Thyroid gland (tissue), 4 donors: ENCODE data around the gene UBTF. TPM values are rescaled to one million over a fixed set of nuclear protein-coding genes. Genes with fewer than 3 reads are reported as not detected.

ENCODE experiments used
- DNase-seq, 2 donors: peaks; one replicate each; pipeline ENCODE4 v3.0.0-alpha.2; 2019
- H3K27ac ChIP-seq, 3 donors: fragments of 200-600 bp; sonication (generic); 1 replicate in 2 of 3; 2 replicates in 1 of 3; pipeline ENCODE4 v1.5.1; 2016 to 2019; ENCODE audit warnings: mild to moderate bottlenecking in 1 of 3, moderate library complexity in 1 of 3
- H3K27me3 ChIP-seq: fragments of 200-600 bp; sonication (generic); one replicate; pipeline ENCODE4 v1.5.1; 2019
- H3K36me3 ChIP-seq, 2 donors: fragments of 200-600 bp; sonication (generic); one replicate each; pipeline ENCODE4 v1.5.1; 2016 to 2019
- H3K4me1 ChIP-seq, 2 donors: fragments of 200-600 bp; sonication (generic); one replicate each; pipeline ENCODE4 v1.5.1; 2017 to 2019
- H3K4me3 ChIP-seq, 3 donors: fragments of 200-600 bp; sonication (generic); replicated peaks in 1 of 3; 1 replicate in 2 of 3; 2 replicates in 1 of 3; pipeline ENCODE4 v1.5.1; 2016; ENCODE audit warnings: mild to moderate bottlenecking in 1 of 3
- H3K9me3 ChIP-seq: fragments of 200-600 bp; sonication (generic); one replicate; pipeline ENCODE4 v1.5.1; 2017
- POLR2A ChIP-seq, 2 donors: fragments of 450-650 bp; IDR thresholded peaks; one replicate each; pipeline ENCODE4 v1.6.1; 2017; ENCODE audit warnings: antibody characterized with exemption in 2 of 2, mild to moderate bottlenecking in 2 of 2, moderate library complexity in 1 of 2
- WGBS, 2 donors: methylation state at CpG; one replicate each; pipeline ENCODE4 v1.1.5; 2017; 5-methylcytosine and 5-hydroxymethylcytosine counted together
- intact Hi-C: fragments of 100-400 bp; cut with DNase I; formaldehyde crosslinking; loops from one replicate; pipeline ENCODE4 v1.15.1; 2023
- total RNA-seq, 4 donors: library from RNA; depleted of rRNA; stranded (reverse); fragments of >200 nt; gene quantifications; one replicate each; pipeline ENCODE4 v1.2.3, GENCODE V29; 2016
- TF ChIP-seq, protein P1 (sequence below), 6 experiments: fragments of 200-600 bp in 3 of 6; fragments of 450-650 bp in 3 of 6; sonication (generic) in 3 of 6; IDR thresholded peaks; one replicate each; pipeline ENCODE4 v1.5.1; 2016 to 2019; ENCODE audit warnings: antibody characterized with exemption in 6 of 6, mild to moderate bottlenecking in 2 of 6, inconsistent platforms in 1 of 6, moderate library complexity in 1 of 6

UBTF gene
- total RNA-seq, 4 donors from 2014 or later, result 63.6 to 97.4 (median 89.5) TPM

DNA sequence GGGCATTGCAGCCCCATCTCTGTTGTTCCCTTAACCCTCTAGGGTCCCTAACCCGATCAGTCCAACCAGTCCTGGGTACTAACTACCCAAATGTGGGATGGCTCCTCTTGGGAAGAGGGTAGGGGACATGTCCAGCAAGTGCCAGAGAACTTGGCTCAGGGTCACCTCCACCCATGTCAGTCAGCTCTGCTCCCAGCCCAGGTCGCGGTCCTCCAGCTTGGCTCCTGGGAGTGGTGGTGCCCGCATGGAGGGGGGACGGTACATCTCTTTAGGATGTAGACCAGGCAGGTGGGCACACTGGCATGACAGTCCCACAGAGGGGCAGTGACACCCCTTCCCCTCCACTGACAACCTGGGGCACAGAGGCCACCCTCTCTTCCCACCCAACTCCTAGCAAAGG is 26.7 kb downstream of the UBTF start:
- intact Hi-C loops, result no loop called here
- peaks cover 29 to 38% of the 10 kb centered on the region in 2 donors for H3K36me3 ChIP-seq
- TF ChIP-seq POLR2A (IDR thresholded peaks at IDR 0.05), result no peak
- TF ChIP-seq, protein P1, sequence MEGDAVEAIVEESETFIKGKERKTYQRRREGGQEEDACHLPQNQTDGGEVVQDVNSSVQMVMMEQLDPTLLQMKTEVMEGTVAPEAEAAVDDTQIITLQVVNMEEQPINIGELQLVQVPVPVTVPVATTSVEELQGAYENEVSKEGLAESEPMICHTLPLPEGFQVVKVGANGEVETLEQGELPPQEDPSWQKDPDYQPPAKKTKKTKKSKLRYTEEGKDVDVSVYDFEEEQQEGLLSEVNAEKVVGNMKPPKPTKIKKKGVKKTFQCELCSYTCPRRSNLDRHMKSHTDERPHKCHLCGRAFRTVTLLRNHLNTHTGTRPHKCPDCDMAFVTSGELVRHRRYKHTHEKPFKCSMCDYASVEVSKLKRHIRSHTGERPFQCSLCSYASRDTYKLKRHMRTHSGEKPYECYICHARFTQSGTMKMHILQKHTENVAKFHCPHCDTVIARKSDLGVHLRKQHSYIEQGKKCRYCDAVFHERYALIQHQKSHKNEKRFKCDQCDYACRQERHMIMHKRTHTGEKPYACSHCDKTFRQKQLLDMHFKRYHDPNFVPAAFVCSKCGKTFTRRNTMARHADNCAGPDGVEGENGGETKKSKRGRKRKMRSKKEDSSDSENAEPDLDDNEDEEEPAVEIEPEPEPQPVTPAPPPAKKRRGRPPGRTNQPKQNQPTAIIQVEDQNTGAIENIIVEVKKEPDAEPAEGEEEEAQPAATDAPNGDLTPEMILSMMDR (IDR thresholded peaks at IDR 0.05), result no peak
- DNase-seq, result no peak
- no peaks in the 10 kb centered on the region for H3K27me3 ChIP-seq
- H3K9me3 ChIP-seq, result no peaks in the 10 kb centered on the region
- no peak overlapping the region for H3K27ac ChIP-seq
- H3K4me3 ChIP-seq, result no peak overlapping the region
- WGBS, 2 donors, result 83 to 90% methylated on average over 2 to 5 of the region's 5 CpGs
- H3K4me1 ChIP-seq, result peaks cover 11 to 23% of the 10 kb centered on the region in 2 donors

DNA sequence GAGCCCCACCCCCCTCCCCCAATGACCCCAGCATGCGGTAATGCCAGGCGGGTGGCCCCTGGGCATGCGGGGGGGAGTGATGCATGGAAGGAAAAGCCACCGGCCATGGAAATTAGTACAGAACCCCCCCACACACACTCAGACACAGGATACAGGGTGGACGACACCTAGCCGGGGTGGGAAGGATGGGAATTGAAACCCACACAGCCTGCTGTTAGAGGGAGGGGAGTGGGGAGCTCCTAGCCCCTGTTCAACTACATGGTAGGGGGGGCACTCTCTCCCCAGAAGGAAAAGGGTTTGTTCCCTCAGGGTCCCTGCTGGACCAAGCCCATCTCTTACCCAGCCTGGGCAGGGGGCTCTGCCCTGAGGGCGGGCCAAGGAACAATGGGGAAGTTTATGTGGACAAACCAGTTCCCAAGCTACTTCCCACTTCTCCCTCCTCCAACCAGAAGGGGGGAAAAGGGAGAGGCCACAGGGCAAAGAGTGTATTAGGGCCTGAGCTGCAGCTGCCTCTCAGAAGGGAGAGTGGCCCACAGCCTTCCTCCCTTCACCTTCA is 27.5 kb downstream of the UBTF start:
- intact Hi-C loops, result no loop called here
- H3K27me3 ChIP-seq, result no peaks in the 10 kb centered on the region
- TF ChIP-seq, protein P1 (IDR thresholded peaks at IDR 0.05), result no peak
- no peak for TF ChIP-seq POLR2A (IDR thresholded peaks at IDR 0.05)
- no peak overlapping the region for H3K4me3 ChIP-seq
- H3K36me3 ChIP-seq, result peaks cover 29 to 34% of the 10 kb centered on the region in 2 donors
- no peaks in the 10 kb centered on the region for H3K9me3 ChIP-seq
- 70 to 76% methylated on average over 7 of the region's 7 CpGs for WGBS, 2 donors
- H3K27ac ChIP-seq, result no peak overlapping the region
- peaks cover 13 to 19% of the 10 kb centered on the region in 2 donors for H3K4me1 ChIP-seq
- no peak for DNase-seq

DNA sequence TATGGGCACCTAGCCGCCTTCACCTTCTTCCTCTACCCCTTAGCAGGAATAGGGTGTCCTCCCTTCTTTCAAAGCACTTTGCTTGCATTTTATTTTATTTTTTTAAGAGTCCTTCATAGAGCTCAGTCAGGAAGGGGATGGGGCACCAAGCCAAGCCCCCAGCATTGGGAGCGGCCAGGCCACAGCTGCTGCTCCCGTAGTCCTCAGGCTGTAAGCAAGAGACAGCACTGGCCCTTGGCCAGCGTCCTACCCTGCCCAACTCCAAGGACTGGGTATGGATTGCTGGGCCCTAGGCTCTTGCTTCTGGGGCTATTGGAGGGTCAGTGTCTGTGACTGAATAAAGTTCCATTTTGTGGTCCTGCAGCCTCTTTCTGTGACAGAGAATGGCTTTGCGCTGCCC is 28.1 kb downstream of the UBTF start:
- Histone ChIP-seq H3K9me3 (no peaks in the 10 kb centered on the region), H3K36me3 (peaks cover 29 to 31% of the 10 kb centered on the region in 2 donors), H3K27ac (peak overlapping the region in 1 of 3 donors; percentile 33), H3K4me3 (no peak overlapping the region), H3K4me1 (peaks cover 13 to 18% of the 10 kb centered on the region in 2 donors), H3K27me3 (no peaks in the 10 kb centered on the region)
- WGBS, 2 donors, result 57 to 68% methylated on average over 5 of the region's 5 CpGs
- intact Hi-C loops, result no loop called here
- peak; percentile 76 to 77 for DNase-seq
- TF ChIP-seq, protein P1 (IDR thresholded peaks at IDR 0.05), result no peak
- no peak for TF ChIP-seq POLR2A (IDR thresholded peaks at IDR 0.05)

DNA sequence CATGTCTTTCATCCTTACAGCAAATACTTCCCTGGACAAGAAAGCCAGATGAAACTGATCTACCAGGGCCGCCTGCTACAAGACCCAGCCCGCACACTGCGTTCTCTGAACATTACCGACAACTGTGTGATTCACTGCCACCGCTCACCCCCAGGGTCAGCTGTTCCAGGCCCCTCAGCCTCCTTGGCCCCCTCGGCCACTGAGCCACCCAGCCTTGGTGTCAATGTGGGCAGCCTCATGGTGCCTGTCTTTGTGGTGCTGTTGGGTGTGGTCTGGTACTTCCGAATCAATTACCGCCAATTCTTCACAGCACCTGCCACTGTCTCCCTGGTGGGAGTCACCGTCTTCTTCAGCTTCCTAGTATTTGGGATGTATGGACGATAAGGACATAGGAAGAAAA is 29.0 kb downstream of the UBTF start:
- H3K4me3 ChIP-seq, result no peak overlapping the region
- intact Hi-C loops, result no loop called here
- no peak overlapping the region for H3K27ac ChIP-seq
- peaks cover 29 to 31% of the 10 kb centered on the region in 2 donors for H3K36me3 ChIP-seq
- H3K4me1 ChIP-seq, result peaks cover 13 to 23% of the 10 kb centered on the region in 2 donors
- no peaks in the 10 kb centered on the region for H3K9me3 ChIP-seq
- WGBS, 2 donors, result 94 to 97% methylated on average over 10 of the region's 10 CpGs
- no peak for DNase-seq
- no peaks in the 10 kb centered on the region for H3K27me3 ChIP-seq
- TF ChIP-seq POLR2A (IDR thresholded peaks at IDR 0.05), result no peak

DNA sequence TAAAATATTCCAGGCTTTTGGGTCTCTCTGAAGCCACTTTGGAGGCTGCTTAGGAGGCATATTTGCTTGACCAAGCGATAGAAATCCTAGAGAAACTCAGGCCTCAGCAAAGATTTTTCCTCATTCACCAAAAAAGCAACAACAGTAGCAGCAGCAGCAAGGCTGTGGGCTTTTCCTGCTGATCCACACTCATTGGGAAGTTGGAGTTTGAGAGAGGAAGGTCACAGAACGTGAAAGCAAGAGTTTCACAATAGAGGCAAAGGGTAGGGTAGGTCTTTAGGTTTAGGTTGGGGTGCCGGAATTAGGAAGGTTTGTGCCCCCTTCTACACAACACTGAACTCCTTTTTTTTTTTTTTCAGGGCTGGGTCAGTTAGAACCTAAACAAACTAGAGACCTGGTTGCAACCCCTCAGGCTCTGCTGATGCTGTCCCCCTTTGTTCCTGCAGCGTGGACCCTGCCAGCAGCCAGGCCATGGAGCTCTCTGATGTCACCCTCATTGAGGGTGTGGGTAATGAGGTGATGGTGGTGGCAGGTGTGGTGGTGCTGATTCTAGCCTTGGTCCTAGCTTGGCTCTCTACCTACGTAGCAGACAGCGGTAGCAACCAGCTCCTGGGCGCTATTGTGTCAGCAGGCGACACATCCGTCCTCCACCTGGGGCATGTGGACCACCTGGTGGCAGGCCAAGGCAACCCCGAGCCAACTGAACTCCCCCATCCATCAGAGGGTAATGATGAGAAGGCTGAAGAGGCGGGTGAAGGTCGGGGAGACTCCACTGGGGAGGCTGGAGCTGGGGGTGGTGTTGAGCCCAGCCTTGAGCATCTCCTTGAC is 30.7 kb downstream of the UBTF start:
- no peaks in the 10 kb centered on the region for H3K27me3 ChIP-seq
- intact Hi-C loops, result no loop called here
- H3K4me1 ChIP-seq, result peaks cover 13 to 32% of the 10 kb centered on the region in 2 donors
- peaks cover 14 to 15% of the 10 kb centered on the region in 2 donors for H3K36me3 ChIP-seq
- TF ChIP-seq, protein P1 (IDR thresholded peaks at IDR 0.05), result no peak
- TF ChIP-seq POLR2A (IDR thresholded peaks at IDR 0.05), result no peak
- 91 to 96% methylated on average over 12 of the region's 12 CpGs for WGBS, 2 donors
- no peak overlapping the region for H3K4me3 ChIP-seq
- H3K27ac ChIP-seq, result peak overlapping the region in 1 of 3 donors; percentile 90
- H3K9me3 ChIP-seq, result no peaks in the 10 kb centered on the region
- no peak for DNase-seq
